HepG2 (cell line): ENCODE data around the gene RASGRP1. TPM values are rescaled to one million over a fixed set of nuclear protein-coding genes. Genes with fewer than 3 reads are reported as not detected.

ENCODE experiments used
- ATAC-seq: fragments of 200-7000 bp; cut with Tn5 transposase; 3 replicates; pipeline ENCODE4 v1.9.1; 2020; ENCODE audit warnings: mild to moderate bottlenecking, moderate library complexity
- BruUV-seq: library from RNA; stranded (reverse); fragments of 400-500 nt; replicated peaks from 2 replicates; lab custom pipeline; 2021; lab: Mats Ljungman, UMichigan
- CTCF ChIA-PET: fragments of 300-600 bp; formaldehyde crosslinking; extraction: SDS; loops from one replicate; lab custom pipeline; 2021; ENCODE audit warnings: low total read pairs, inconsistent platforms, low intra/inter-chr PET ratio; lab: Yijun Ruan, JAX
- POLR2A ChIA-PET: fragments of 350-600 bp; sonication (Branson Sonifier 250); formaldehyde crosslinking; loops from one replicate; lab custom pipeline; 2020; ENCODE audit warnings: antibody characterized with exemption, inconsistent platforms; lab: Yijun Ruan, JAX
- DNase-seq: peaks from one replicate; pipeline ENCODE4 v3.0.0-alpha.2; 2015; ENCODE audit warnings: low spot score
- FAIRE-seq: peaks from 3 replicates; lab custom pipeline; 2011; peaks lifted over from hg19 to GRCh38; lab: Jason Lieb, UNC
- H2AFZ ChIP-seq: one replicate; pipeline ENCODE4 v1.6.1; 2011; ENCODE audit warnings: low read length, inconsistent platforms
- H3K27ac ChIP-seq: fragments of 300-600 bp; 3 replicates; pipeline ENCODE4 v1.8.0; 2011; ENCODE audit warnings: mixed run types, mild to moderate bottlenecking, mixed read lengths, low read length, inconsistent platforms; ENCODE audit not compliant: insufficient read depth; ENCODE audit errors: extremely low read length
- H3K27me3 ChIP-seq, 2 experiments: fragments of 200-600 bp in 1 of 2; 2 replicates in 1 of 2; 3 replicates in 1 of 2; pipeline versions ENCODE4 v1.6.0 to v1.8.0; 2011; ENCODE audit warnings: low read length in 2 of 2, mild to moderate bottlenecking in 2 of 2, moderate library complexity in 2 of 2, inconsistent platforms in 1 of 2; ENCODE audit not compliant: insufficient read depth in 2 of 2, control insufficient read depth in 1 of 2
- H3K36me3 ChIP-seq, 2 experiments: fragments of 200-600 bp in 1 of 2; replicated peaks in 1 of 2; 2 replicates in 1 of 2; 3 replicates in 1 of 2; pipeline versions ENCODE4 v1.5.1 to v1.8.0; 2011; ENCODE audit warnings: low read length in 2 of 2, inconsistent platforms in 1 of 2; ENCODE audit not compliant: insufficient read depth in 2 of 2, control insufficient read depth in 1 of 2
- H3K4me1 ChIP-seq: 2 replicates; pipeline ENCODE4 v1.5.1; 2012; ENCODE audit warnings: low read length, inconsistent platforms; ENCODE audit not compliant: insufficient read depth
- H3K4me2 ChIP-seq: 2 replicates; pipeline ENCODE4 v1.6.0; 2011; ENCODE audit warnings: low read depth, low read length, inconsistent platforms
- H3K4me3 ChIP-seq, 3 experiments: fragments of 200-600 bp in 1 of 3; sonication (generic), shearing (Covaris generic) in 1 of 3; replicated peaks in 1 of 3; 2 replicates each; pipeline ENCODE4 v1.5.1; 2011 to 2016; ENCODE audit warnings: low read length in 3 of 3, inconsistent platforms in 2 of 3, low read depth in 2 of 3, mild to moderate bottlenecking in 2 of 3, control low read depth in 1 of 3, mixed read lengths in 1 of 3; ENCODE audit not compliant: insufficient read depth in 1 of 3
- H3K79me2 ChIP-seq: one replicate; pipeline ENCODE4 v1.6.1; 2011; ENCODE audit warnings: low read length, inconsistent platforms; ENCODE audit not compliant: insufficient read depth
- H3K9ac ChIP-seq: 2 replicates; pipeline ENCODE4 v1.6.0; 2011; ENCODE audit warnings: mild to moderate bottlenecking, low read depth, low read length, inconsistent platforms; ENCODE audit not compliant: insufficient read depth
- H3K9me3 ChIP-seq: 2 replicates; pipeline ENCODE4 v1.5.1; 2012; ENCODE audit warnings: mild to moderate bottlenecking, low read length
- H4K20me1 ChIP-seq: 2 replicates; pipeline ENCODE4 v1.6.0; 2011; ENCODE audit warnings: inconsistent platforms, mild to moderate bottlenecking, low read length, moderate library complexity; ENCODE audit not compliant: insufficient read depth
- ATRX ChIP-seq: sonication (generic); formaldehyde crosslinking; IDR thresholded peaks from 2 replicates; pipeline ENCODE4 v1.4.0; 2020; ENCODE audit warnings: missing genetic modification reagents, borderline replicate concordance
- DR1 ChIP-seq: sonication (generic); formaldehyde crosslinking; IDR thresholded peaks from 2 replicates; pipeline ENCODE4 v1.8.0; 2021; ENCODE audit warnings: mild to moderate bottlenecking, missing genetic modification reagents, inconsistent platforms
- ELF1 ChIP-seq: sonication (generic); formaldehyde crosslinking; IDR thresholded peaks from 2 replicates; pipeline ENCODE4 v1.4.0; 2020; ENCODE audit warnings: missing genetic modification reagents
- HNRNPUL1 ChIP-seq: fragments of 200-400 bp; formaldehyde crosslinking; IDR thresholded peaks from 2 replicates; pipeline ENCODE4 v1.6.1; 2017; ENCODE audit warnings: low read depth, mild to moderate bottlenecking, low read length, moderate library complexity
- KAT2B ChIP-seq: fragments of 150-350 bp; IDR thresholded peaks from 2 replicates; pipeline ENCODE4 v1.6.1; 2014; ENCODE audit warnings: low read depth, low read length, borderline replicate concordance
- ZBTB1 ChIP-seq: sonication (generic); formaldehyde crosslinking; IDR thresholded peaks from 2 replicates; pipeline ENCODE4 v1.4.0; 2020; ENCODE audit warnings: missing genetic modification reagents, borderline replicate concordance
- ZBTB43 ChIP-seq: sonication (generic); formaldehyde crosslinking; conservative IDR thresholded peaks from 2 replicates; pipeline ENCODE4 v1.4.0; 2020; ENCODE audit warnings: missing genetic modification reagents
- ZNF232 ChIP-seq: sonication (generic); formaldehyde crosslinking; IDR thresholded peaks from 2 replicates; pipeline ENCODE4 v1.4.0; 2020; ENCODE audit warnings: missing genetic modification reagents, borderline replicate concordance
- ZNF607 ChIP-seq: sonication (generic); formaldehyde crosslinking; IDR thresholded peaks from 2 replicates; pipeline ENCODE4 v1.5.1; 2020; ENCODE audit warnings: missing genetic modification reagents, mild to moderate bottlenecking, borderline replicate concordance
- WGBS: methylation state at CpG from one replicate; pipeline ENCODE4 v1.1.6; 2017; ENCODE audit warnings: low lambda C conversion rate; 5-methylcytosine and 5-hydroxymethylcytosine counted together
- in situ Hi-C: cut with HindIII; loops from 2 replicates; pipeline ENCODE4 v1.10.0; 2017; ENCODE audit warnings: low pct_unique_long_range_greater_than_20kb; ENCODE audit not compliant: extremely low pct_ligation_motif_present
- intact Hi-C: fragments of 100-400 bp; cut with micrococcal nuclease; formaldehyde crosslinking; loops from one replicate; pipeline ENCODE4 v1.10.0; 2022; ENCODE audit not compliant: unreplicated experiment
- polyA plus RNA-seq, 8 experiments: library from polyadenylated mRNA; depleted of rRNA in 3 of 8; stranded (reverse) in 7 of 8; unstranded in 1 of 8; fragments of >200 nt; fragmentation: Illumina TruSeq in 4 of 8; extraction: Trizol in 4 of 8; gene quantifications; 2 replicates each; pipeline versions ENCODE4 v1.2.1 to v1.2.3, GENCODE V29; 2011 to 2016; ENCODE audit warnings: low read depth in 4 of 8, missing spikeins in 1 of 8, mixed read lengths in 1 of 8; ENCODE audit not compliant: insufficient read depth in 1 of 8
- total RNA-seq, 5 experiments: library from RNA; depleted of rRNA; stranded (reverse); fragments of >200 nt; fragmentation: Illumina TruSeq; extraction: Trizol; gene quantifications; 2 replicates each; pipeline ENCODE4 v1.2.3, GENCODE V29; 2016; ENCODE audit warnings: low read depth in 1 of 5
- TF ChIP-seq, protein P1 (sequence below): sonication (generic); formaldehyde crosslinking; IDR thresholded peaks from 2 replicates; pipeline ENCODE4 v1.4.0; 2020; ENCODE audit warnings: low read depth, missing genetic modification reagents

Gene RASGRP1
- total and polyA plus RNA-seq, 2 of the 13 experiments (the other 11 are each of a cell fraction or from before 2014, with no cell fraction given), result 0.07 TPM; not detected in 1

DNA sequence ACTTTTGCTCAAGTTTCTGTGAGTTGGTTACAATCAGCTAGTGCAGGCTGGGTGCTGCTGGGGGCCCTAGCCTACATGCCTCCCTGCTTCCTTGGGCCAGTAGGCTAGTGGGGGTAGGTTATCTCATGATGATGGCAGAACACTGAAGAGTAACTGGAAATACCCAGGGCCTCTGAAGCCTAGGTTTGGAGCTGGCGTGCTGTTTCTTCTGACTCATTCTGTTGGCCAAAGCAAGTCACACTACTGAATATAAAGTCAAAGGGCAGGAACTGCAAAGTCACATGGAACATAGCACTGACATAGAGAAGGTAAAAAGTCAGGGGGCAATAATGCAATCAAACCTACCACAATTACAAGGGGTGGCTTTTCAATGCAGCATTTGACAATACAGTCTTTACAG is 34.5 kb downstream of the RASGRP1 start:
- ChIA-PET POLR2A (no interaction called here), CTCF (no interaction called here)
- no peaks in the 10 kb centered on the region for H3K4me1 ChIP-seq
- H2AFZ ChIP-seq, result no peak overlapping the region
- H4K20me1 ChIP-seq, result no peaks in the 10 kb centered on the region
- FAIRE-seq (no peak), ATAC-seq (no peak), DNase-seq (no peak)
- no peak overlapping the region for H3K9ac ChIP-seq
- H3K36me3 ChIP-seq, result no peaks in the 10 kb centered on the region
- in situ Hi-C loops (no loop called here), intact Hi-C loops (no loop called here)
- H3K9me3 ChIP-seq, result no peaks in the 10 kb centered on the region
- no peak overlapping the region for H3K4me2 ChIP-seq
- H3K79me2 ChIP-seq, result no peaks in the 10 kb centered on the region
- no peak overlapping the region for H3K4me3 ChIP-seq
- BruUV-seq, result no TSS peak
- 38% methylated on average over 1 of the region's 1 CpG for WGBS
- no peak overlapping the region for H3K27ac ChIP-seq
- TF ChIP-seq, protein P1, sequence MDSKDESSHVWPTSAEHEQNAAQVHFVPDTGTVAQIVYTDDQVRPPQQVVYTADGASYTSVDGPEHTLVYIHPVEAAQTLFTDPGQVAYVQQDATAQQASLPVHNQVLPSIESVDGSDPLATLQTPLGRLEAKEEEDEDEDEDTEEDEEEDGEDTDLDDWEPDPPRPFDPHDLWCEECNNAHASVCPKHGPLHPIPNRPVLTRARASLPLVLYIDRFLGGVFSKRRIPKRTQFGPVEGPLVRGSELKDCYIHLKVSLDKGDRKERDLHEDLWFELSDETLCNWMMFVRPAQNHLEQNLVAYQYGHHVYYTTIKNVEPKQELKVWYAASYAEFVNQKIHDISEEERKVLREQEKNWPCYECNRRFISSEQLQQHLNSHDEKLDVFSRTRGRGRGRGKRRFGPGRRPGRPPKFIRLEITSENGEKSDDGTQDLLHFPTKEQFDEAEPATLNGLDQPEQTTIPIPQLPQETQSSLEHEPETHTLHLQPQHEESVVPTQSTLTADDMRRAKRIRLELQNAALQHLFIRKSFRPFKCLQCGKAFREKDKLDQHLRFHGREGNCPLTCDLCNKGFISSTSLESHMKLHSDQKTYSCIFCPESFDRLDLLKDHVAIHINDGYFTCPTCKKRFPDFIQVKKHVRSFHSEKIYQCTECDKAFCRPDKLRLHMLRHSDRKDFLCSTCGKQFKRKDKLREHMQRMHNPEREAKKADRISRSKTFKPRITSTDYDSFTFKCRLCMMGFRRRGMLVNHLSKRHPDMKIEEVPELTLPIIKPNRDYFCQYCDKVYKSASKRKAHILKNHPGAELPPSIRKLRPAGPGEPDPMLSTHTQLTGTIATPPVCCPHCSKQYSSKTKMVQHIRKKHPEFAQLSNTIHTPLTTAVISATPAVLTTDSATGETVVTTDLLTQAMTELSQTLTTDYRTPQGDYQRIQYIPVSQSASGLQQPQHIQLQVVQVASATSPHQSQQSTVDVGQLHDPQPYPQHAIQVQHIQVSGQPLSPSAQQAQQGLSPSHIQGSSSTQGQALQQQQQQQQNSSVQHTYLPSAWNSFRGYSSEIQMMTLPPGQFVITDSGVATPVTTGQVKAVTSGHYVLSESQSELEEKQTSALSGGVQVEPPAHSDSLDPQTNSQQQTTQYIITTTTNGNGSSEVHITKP (CRISPR knock-in tag), result no peak
- TF ChIP-seq KAT2B, result no peak
- TF ChIP-seq DR1 (CRISPR knock-in tag), result no peak
- no peak for TF ChIP-seq ZBTB43 (CRISPR knock-in tag)
- TF ChIP-seq ZNF607 (CRISPR knock-in tag), result no peak
- no peak for TF ChIP-seq HNRNPUL1
- no peak for TF ChIP-seq ELF1 (CRISPR knock-in tag)
- no peak for TF ChIP-seq ATRX (CRISPR knock-in tag)
- no peak for TF ChIP-seq ZBTB1
- no peak for TF ChIP-seq ZNF232 (CRISPR knock-in tag)
- H3K27me3 ChIP-seq, result peaks cover 0 to 4% of the 10 kb centered on the region in 2 experiments; a peak in 2 of 5 replicates
